CD1c-positive myeloid dendritic cell (primary cell): Measurements from ENCODE around the gene EMX1.

Experiments used
- DNase-seq: peaks from one replicate; pipeline ENCODE4 v3.0.0-alpha.2; 2016; ENCODE audit errors: extremely low spot score

EMX1 gene

DNA sequence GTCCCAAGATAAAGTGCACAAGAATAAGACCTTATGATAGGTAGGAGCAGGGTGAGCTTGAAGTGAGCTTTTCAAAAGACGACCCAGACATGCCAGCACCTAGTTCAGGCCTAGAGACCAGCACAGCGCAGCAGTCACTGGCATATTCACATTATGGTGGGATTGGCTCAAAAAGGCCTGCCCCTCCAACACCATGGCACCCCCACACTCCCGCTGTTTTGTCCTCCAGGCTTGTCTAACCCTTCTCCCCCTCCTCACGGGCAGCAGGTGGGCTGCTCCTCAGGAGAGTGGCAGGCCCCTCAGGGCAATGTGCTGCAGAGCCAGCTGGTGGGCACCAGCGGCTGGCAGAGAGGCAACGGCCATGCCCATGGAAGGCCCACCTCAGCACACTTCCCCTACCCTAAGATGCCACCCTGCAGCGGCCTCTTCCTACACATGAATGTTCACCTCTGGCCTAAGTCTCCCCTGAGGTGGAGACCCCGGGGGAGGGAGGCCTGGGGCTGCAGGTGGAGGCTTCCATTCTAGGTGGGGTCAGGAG, 25.6 kb downstream of the EMX1 start:
- DNase-seq, result no peak

DNA sequence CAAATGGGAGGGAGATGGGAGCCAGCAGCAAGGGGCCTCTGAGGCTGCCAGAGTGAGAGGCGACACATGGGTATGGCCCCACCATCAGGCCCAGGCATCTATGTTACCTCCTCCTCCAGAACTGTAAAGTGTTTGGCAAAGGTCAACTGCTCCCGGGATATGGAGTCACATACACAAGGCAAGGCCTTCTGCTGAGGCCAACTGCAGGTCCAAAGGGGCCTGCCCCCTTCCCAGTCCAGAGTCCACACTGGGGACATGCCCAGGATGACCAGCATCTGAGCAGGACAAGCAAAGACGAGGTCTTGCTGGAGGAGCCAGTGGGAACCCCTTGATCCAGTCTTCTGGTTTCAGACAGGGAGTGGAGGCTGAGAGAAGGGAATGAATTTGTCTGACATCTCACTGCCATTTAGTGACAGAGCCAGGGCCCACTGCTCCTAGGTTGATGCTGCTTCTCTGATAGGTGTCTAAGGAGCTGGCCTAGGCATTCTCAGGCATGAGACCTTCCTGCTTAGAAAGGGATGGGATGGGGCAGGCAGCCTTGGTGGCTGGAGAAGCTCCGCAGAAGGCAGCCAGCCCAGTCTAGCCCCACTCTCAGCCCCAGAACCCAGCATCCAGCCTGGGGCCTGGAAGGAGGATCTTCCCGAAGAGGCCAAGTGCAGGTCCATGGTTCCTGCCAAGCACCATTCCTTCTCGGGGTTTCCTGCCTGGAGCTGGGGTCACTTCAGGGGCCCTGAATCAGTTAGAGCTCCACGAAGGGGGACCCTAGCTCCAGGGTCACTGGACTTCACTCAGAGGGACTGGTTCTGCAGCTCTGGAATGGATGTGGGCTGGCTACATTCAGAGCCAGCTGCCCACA, 26.4 kb downstream of the EMX1 start:
- no peak for DNase-seq

DNA sequence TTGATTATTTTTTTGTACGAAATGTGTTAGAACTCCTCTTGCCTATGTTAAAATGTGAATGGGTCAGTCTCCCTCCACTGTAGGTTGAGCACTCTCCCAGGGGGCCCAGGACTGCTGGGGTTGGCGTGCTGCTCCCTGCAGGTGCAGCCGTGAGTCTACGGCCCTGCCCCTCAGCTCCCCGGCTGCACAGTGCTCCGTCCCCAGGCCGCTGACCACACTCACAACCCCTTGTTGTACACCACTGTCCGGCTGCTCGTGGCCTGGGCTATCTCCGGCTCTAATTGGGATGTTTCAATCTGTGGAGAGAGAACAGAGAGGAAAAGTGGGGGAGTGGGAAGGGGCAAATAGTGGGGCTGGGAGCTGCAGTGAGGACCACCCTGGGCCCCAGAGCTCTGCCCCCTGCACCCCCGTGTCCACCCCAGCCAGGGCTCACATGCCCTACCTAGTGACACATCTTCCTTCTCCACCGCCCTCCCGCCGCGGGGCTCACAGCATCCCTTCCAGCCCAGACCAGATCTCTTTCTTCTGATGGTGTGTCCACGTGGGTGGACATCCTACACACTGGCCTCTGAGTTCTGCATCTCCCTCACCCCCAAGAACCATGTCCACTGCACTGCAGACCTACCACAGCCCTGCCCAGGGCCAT, 27.6 kb downstream of the EMX1 start:
- DNase-seq, result no peak

DNA sequence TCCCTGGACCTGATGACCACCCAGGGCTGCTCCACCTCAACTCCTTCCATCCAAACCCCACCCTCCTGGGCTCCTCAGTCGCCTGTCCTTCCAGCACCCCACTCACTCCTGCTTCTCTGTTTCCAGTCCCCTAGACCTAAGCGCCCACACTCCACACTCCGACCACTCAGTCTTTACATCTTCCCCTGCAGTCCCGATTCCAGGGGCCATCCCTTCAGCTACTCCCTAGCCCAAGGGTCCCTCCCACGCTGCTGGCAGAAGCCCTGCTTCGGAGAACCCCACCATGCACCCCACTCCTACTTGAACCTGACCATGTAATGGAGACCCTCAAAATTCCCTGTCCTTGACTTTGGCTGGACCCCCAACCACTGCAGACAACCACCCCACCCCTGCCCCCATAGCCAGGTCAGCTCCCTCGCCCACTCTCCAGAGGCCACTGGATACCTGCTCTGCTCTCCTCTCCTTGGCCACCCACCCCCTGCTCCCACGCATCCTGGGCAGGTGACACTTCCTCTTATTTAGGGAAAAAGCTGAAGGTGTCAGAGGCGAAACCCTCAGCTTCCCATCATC, 28.2 kb downstream of the EMX1 start:
- DNase-seq, result no peak

DNA sequence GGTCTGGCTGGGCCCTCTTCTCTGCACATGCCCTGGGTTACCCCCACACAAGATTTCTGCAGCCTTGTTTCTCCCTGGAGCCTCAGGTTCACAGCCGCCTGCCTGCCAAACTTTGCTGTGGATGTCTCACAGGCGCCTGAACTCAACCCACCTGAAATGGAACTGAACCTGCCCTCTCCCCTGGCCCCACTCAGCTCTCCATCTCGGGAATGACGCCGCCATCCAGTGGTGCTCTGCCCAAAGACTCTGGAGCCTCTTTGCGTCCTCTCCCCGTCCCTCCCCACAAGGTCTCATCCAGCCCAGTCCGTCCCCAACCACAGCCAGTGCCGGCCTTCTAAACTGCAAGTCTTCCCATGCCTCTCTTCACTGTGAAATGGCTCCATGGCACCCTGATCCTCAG, 29.1 kb downstream of the EMX1 start:
- DNase-seq, result no peak

DNA sequence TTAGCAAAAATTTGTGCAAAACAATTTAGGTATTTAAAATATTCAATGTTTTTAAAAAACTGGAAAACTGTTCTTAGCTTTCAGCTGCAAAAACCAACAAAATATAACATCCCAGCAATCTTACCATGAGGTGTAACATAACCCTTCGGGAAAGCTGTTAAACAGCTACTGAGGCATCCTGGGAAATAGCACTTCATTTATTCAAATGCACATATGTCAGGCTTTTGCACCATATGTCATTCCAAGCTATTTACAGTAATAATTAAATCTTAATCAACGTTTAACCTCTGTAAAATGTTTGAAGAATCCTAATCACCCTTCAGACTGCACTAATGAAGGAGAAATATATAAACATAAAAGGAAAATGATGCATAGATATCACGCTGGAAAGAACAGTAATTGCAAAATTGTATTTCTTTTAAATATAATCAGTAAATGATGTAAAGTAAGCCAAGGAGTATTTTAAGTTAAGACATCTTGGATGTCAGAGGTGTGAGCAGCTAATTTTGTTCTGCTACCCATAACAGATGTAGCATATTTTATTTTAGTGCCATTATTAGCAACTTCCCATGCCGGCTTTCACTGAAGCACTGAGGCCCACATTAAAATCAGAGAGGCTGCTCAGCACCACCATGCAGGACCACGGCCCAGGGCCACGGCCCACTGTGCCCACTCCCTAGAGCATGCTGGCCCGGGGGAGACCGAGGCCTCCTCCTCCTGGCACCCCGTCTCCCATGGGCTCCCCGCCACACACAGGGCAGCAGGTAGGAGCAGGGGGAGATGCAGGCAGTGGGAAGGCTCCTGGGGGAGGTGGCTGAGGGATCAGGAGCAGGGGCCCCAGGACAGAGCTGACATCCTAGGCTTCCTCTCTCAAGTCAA, 30.9 kb downstream of the EMX1 start:
- DNase-seq, result no peak

DNA sequence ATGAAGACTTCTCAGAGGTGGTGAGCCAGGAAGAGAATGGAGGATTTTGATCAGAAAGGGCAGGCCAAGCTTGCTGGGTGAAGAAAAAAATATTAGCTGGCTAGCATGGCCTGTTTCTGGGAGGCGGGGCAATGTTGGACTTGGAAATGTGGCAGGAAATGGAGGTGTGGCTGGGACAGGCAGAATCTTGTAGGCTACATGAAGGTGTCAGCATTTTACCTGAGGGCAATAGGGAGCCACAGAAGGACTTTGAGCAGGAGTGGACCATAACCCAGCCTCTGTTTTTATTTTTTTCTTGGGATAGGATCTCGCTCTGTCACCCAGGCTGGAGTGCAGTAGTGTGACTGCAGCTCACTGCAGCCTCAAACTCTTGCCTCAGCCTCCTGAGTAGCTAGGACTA, 31.7 kb downstream of the EMX1 start:
- DNase-seq, result no peak

DNA sequence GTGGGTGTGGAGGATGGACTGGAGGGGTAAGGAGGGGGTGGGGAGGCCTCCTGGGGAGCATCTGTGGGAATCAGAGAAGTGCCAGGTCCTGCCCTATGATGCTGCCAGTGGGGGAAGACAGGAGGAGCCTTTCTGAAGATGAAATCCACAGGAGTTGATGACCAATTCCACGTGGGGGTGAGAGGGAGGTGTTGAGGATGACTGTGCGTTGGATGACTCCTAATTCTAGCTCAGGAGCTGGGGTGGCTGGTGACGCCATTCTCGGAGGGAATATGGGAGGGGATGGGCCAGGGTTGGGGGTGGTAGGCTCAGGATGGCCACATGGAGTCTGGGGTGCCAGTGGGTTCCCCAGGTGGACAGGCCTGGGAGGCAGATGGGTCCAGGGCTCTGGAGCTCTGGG, 32.3 kb downstream of the EMX1 start:
- DNase-seq, result no peak

DNA sequence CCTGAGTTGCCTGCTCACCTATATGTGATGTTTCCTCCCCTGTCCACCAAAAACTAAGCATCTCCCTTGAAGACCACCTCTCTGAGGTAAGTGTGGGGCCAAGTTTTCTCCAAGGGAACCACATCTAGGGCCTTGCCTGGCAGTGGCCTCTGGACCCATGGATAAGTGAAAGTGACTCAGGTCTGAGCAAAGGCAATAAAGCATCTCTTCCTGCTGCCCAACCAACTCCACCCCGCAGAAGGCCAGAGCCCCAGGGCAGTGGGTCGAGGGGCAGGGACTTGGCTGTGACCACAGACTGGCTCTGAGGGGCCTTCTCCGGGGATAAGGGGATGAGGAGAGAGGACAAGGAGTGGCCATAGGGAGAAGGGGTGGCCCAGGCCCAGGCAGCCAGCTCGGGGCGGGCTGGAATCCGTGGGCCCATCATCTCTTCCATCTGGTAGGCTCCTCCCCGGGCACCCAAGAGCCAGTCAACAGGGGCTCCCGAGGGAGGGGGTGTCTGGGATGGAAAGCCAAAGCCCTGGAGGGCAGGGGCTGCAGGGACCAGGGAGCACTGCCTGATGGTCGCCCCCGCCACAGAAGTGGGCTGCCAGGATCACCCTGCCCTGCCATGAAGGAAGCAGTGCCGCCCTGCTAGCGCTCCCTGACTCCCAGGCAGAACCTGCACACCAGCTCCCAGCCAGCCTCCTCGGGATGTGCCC, 33.4 kb downstream of the EMX1 start:
- no peak for DNase-seq

DNA sequence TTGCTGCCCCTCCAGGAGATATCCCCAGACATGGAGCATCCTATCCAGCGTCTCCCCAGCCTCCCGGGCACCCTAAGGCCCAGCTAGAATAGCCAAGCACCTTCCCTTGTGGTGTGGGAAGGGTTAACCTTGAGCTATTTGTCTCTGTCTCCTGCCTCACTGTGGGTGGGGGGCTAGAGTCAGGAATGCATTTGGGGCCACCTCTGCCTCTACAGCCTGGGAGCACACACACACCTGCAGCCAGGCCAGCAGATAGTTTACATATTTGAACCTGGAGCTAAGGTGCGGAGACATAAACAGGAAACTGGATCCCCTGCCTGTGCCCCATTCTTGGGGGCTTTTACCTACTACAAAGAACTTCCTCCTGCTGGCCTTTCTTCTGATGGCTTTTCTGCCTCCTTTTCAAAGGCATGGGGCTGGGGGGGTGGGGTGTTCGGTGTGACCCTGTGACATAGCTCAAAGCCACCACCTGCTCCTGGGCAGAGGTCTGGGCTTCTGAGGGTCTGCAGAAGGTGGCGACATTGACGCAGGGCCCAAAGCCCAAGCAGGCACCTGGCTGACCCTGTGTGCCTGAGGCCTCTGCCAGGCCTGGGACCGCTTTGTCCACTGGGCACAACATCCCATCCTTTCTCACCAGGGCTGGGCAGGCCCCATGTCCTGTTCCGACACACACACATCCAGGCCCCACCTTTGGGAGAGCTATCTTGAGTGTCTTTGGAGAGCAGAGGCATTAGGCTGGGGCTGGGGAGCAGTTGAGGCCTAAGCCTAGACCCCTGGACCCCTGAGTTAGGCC, 34.2 kb downstream of the EMX1 start:
- DNase-seq, result no peak

DNA sequence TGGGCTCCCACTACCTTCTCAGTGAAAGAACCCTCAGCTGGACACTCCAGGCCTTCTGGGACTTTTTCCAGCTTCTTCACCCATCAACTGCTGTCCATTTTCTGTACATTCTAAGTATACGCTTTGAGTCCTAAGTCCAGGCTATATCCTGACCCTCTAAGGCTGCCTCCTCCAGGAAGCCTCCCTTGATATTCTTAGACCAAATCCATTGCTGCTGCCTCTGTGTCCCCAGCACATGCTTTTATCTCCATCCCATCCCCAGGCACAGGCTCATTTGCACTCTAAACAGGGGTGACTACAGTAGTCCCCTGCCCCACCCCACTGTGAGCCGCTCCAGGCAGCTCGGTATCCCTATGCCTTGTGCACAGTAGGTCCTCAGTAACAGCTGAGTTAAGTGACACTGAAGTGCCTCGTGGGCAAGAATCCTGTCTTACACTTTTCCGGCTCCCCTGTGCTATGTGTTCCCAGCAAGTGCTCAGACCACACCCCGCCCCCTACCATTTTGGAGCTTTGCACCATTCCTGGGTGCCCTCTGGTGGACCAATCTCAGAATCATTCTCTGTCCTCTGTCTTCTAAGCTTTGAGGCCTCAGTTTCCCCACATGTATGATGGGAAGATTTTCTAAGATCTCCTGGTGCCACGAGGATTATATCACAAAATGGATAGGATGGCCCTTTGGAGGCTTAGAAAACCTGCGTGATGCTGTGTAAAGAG, 34.9 kb downstream of the EMX1 start:
- no peak for DNase-seq

DNA sequence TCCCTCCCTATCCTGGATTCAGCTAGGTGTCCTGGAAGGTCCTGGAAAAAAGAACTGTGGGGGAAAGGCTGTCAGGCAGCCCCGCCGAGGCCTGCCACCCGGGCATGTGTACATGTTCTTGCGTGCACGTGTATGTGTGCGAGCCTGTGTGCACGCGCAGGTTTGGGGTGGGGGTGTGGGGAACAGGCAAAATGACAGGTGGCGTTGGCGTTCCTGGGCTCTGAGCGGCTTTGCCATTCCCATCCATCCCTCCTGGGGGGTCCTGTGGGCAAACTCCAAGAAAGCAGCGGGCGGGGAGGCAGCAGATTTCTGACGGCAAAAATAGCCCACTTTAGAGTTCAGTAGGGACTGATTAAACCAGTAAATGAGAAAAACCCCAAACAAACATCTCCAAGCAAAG, 35.6 kb downstream of the EMX1 start:
- no peak for DNase-seq

DNA sequence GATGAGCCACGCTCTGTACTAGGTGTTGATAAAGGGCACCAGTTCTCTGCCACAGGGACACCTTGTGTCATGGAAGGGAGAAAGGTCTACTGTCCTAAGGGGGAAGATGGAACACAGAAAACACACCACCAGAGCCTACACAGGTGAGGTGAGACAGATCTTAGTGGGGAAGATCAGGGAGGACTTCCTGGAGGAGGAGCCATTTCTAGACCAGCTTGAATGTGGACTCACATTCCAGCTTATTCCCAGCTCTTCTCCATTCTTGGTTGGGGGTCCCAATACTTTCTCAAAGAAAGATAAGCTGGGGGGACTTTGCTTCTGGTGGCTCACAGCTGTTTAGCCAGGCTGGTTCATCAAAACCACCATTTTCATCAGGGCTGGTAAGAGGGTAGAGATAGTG, 36.2 kb downstream of the EMX1 start:
- no peak for DNase-seq

DNA sequence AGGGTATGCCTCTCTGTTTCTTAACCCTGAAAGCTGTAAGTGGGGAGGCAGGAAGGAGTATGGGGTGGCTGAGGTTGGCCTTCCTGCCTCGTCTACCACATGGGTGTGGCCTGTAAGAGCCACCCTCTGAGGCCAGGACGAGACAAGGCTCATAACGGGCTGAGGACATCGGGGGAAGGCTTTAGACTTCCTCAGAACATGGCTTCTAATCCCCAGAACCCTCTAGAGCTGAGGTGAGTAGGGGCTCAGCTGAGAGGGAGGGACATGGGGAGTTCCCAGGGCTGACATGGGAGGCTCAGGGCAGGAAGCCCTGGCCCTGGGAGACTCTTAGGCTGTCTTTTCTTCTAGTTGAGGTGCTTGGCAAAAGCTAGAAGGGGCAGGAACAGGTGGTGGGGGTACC, 36.7 kb downstream of the EMX1 start:
- no peak for DNase-seq

DNA sequence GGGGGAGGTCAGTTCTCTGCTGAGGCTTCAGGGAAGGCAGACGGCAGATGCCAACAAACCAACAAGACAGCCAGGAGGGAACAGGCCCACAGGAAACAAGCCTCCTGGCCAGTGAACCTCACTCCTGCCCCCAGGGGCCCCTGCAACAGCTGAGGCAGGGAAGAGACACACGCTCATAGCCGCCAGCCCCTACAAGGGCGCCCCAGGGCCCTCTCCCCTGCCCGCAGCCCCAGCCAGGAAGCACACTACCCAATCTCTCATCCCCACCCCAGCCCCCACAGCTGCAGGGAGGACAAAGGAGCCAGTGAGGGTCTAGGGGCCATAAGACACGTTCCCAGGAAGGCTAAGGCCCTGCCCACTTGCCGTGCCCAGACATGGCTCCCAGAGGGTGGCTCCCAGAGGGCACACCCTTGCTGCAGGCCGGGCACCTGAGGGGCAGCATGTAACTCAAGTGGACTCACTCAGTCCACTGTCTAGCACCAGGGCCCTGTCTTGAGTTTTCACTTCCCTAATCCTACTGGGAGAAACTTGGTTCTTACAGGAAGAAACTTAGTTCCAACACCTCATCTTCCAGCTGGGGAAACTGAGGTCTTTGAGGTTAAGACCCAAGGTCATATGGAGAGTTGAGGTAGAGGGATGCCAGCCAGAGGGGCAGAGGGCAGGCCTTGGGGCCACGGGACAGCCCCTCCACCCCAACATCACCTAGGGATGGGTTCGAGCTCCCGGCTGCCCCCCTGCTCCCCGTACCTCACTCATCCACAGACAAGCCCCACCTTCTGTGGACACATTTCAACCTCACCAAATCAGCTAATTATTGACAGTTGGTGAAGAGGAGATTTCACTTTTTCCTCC, 37.3 kb downstream of the EMX1 start:
- DNase-seq, result peak; percentile 34

DNA sequence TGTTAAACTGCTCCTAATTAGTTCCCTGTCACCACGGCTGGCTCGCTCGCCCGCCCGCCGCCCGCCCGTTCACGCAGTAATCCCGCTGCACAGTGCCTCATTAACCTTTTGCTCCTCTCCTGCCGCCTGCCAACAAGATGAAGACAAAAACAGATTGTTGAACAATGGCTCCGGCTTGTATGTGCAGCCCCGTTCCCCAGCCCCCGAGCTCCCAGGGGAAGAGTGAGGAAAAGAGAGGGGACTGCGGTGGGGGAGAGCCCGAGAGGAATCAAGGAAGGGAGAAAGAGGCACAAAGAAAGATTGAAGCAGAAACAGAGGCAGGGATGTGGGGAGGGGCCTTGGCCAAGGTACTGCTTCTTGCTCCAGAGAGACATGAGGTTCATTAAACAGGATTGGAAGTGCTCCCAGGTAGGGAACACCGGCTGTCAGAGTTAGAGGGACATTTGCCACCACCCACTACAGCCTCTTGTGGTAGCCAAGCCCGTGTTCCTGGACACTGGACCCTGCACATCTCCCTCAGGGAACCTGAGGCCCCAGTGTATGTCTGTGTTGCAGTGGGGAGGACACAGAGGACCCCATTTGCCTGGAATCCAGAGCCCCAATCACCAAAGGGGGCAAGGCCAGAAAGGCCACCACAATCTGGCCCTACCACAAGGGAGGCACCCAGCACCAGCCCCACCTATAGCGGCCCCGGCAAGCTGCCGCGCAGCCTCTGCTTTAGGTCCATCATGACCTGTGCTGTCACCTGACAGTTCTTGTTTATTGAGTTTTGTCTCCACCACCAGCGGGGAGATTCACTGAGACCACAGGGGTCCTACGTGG, 38.1 kb downstream of the EMX1 start:
- no peak for DNase-seq

DNA sequence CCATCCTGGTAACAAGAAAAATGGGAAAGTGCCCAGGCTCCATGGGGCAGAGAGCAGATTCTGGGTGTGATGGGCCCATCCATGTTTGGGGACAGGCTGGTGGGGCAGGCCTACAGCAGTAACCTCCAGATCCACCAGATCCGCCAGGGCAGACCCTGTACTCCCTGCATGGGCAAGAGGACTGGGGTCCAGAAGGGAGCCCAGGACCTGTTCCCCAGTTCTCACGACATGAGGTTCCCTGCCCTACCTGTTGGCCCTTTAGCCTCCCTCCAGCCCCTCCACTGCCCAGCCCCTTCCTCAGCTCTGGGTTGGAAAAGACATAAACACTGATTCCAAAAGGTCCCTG, 38.7 kb downstream of the EMX1 start:
- no peak for DNase-seq

DNA sequence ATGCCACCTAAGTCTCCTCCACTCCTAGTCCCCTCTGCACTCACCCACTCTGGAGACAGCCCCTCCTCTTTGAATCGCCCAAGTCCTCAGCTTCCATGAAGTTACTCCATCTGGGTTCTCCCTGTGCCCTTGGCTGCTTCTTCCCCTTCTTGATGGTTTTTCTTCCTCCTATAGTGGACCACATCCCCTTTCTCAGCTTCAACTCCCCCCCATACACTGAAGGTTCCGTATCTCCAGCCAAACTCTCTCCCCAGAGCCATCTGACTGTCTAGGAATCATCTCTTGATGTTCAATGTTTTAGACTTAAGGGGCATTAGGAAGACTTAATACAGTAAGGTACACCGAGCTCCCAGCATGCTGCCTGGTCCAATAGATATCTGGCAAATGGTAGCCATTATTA, 39.6 kb downstream of the EMX1 start:
- DNase-seq, result peak; percentile 80
